Heart left ventricle (tissue), 13 donors: ENCODE measurements around the gene GHRL.

Source experiments
- CTCF ChIP-seq, 12 donors: fragments of 200-600 bp; sonication (generic) in 4 of 12; IDR thresholded peaks; one replicate each; pipeline versions ENCODE4 v1.5.0 to v1.8.0; 2018 to 2022; ENCODE audit warnings: antibody characterized with exemption in 12 of 12, mild to moderate bottlenecking in 5 of 12
- POLR2A ChIP-seq, 2 donors: fragments of 450-650 bp; IDR thresholded peaks; one replicate each; pipeline ENCODE4 v1.6.1; 2017; ENCODE audit warnings: antibody characterized with exemption in 2 of 2, mild to moderate bottlenecking in 2 of 2, moderate library complexity in 2 of 2
- donor health status: ischemic (EF 13 %, LVEDD 7.1; RV severe dilation, severe dysfunction).
- donor health status: DM: no; HTN: yes; CAD: no.
- donor health status: DM: no; HTN: no; CAD: no.
- donor health status: ischemic (EF 25% LVEDD 6.9; RV normal size, moderate dysfunction).
- donor health status: ischemic (EF 25% LVEDD 5.7; RV mildly dilated, moderate dysfunction).
- donor health status: ischemic (EF 35%, LVEDD 5.7; RV mildly dilated, moderate dysfunction).
- donor health status: nonischemic (EF 11% LVEDD 7.7; RV severe dilation, severe dysfunction).
- donor health status: DM: yes; HTN: yes; CAD: no.
- donor health status: PGD.
- donor health status: ischemic (EF 29% LVEDD 5.4; RV normal size, mild dysfunction).
- donor health status: nonischemic (EF 23%, LVEDD 6.1; RV moderate dilation, normal function).

GRCh38 chr3:10289787-10290355 is 2.9 kb downstream of the GHRL start:
- no peak for TF ChIP-seq CTCF (IDR thresholded peaks at IDR 0.05)
- no peak for TF ChIP-seq POLR2A (IDR thresholded peaks at IDR 0.05)
